Suprapubic skin (tissue), 4 donors: ENCODE measurements around the gene KRTAP10-7. TPM values are rescaled to one million over a fixed set of nuclear protein-coding genes. Genes with fewer than 3 reads are reported as not detected.

Source experiments
- DNase-seq, 2 donors: peaks; one replicate each; pipeline ENCODE4 v3.0.0-alpha.2; 2019; ENCODE audit warnings: low spot score in 2 of 2
- H3K27ac ChIP-seq: fragments of 200-600 bp; sonication (generic); one replicate; pipeline ENCODE4 v1.5.1; 2019
- H3K27me3 ChIP-seq: fragments of 200-600 bp; sonication (generic); one replicate; pipeline ENCODE4 v1.5.1; 2019
- H3K36me3 ChIP-seq: fragments of 200-600 bp; sonication (generic); one replicate; pipeline ENCODE4 v1.5.1; 2019
- H3K4me1 ChIP-seq: fragments of 200-600 bp; sonication (generic); one replicate; pipeline ENCODE4 v1.5.1; 2019
- H3K4me3 ChIP-seq: fragments of 200-600 bp; sonication (generic); one replicate; pipeline ENCODE4 v1.5.1; 2019; ENCODE audit warnings: mild to moderate bottlenecking
- H3K9me3 ChIP-seq: fragments of 200-600 bp; sonication (generic); one replicate; pipeline ENCODE4 v1.5.1; 2019
- CTCF ChIP-seq, 2 donors: fragments of 200-600 bp in 1 of 2; fragments of 450-650 bp in 1 of 2; sonication (generic) in 1 of 2; IDR thresholded peaks; one replicate each; pipeline ENCODE4 v1.5.1; 2016 to 2019; ENCODE audit warnings: antibody characterized with exemption in 2 of 2, mild to moderate bottlenecking in 1 of 2, moderate library complexity in 1 of 2
- EP300 ChIP-seq: sonication (generic); formaldehyde crosslinking; IDR thresholded peaks from one replicate; pipeline ENCODE4 v1.6.1; 2017; ENCODE audit warnings: antibody characterized with exemption
- POLR2A ChIP-seq, 2 donors: fragments of 450-650 bp; IDR thresholded peaks; one replicate each; pipeline ENCODE4 v1.6.1; 2017; ENCODE audit warnings: antibody characterized with exemption in 2 of 2, mild to moderate bottlenecking in 2 of 2, moderate library complexity in 2 of 2
- POLR2AphosphoS5 ChIP-seq, 3 donors: sonication (generic); formaldehyde crosslinking; IDR thresholded peaks; one replicate each; pipeline ENCODE4 v1.6.1; 2017; ENCODE audit warnings: antibody characterized with exemption in 3 of 3
- WGBS: methylation state at CpG from one replicate; pipeline ENCODE4 v1.1.5; 2018; 5-methylcytosine and 5-hydroxymethylcytosine counted together
- total RNA-seq, 4 donors: library from RNA; depleted of rRNA; stranded (reverse); fragments of >200 nt; gene quantifications; one replicate each; pipeline ENCODE4 v1.1.0, GENCODE V29; 2016

KRTAP10-7 gene
- total RNA-seq, 4 donors from 2014 or later: 3.7 to 12.9 (median 4.2) TPM; not detected in 1

- Histone ChIP-seq H3K4me3 (no peak overlapping the region), H3K4me1 (no peaks in the 10 kb centered on the region), H3K36me3 (no peaks in the 10 kb centered on the region), H3K27me3 (peaks cover 11% of the 10 kb centered on the region), H3K27ac (no peak overlapping the region), H3K9me3 (no peaks in the 10 kb centered on the region)
- TF ChIP-seq EP300 (no peak), POLR2AphosphoS5 (IDR thresholded peaks at IDR 0.05) (no peak), CTCF (IDR thresholded peaks at IDR 0.05) (no peak), POLR2A (IDR thresholded peaks at IDR 0.05) (no peak)
- 95% methylated on average over 1 of the region's 1 CpG for WGBS
- no peak for DNase-seq
These were observed 36.3 kb upstream of the KRTAP10-7 start for GRCh38 chr21:44564099-44564498.

GRCh38 chr21:44564886-44565598, 35.4 kb upstream of the KRTAP10-7 start:
- H3K27me3 ChIP-seq: peaks cover 18% of the 10 kb centered on the region
- WGBS: 97% methylated on average over 1 of the region's 1 CpG
- no peak overlapping the region for H3K4me3 ChIP-seq
- H3K9me3 ChIP-seq: no peaks in the 10 kb centered on the region
- no peak for DNase-seq
- no peaks in the 10 kb centered on the region for H3K4me1 ChIP-seq
- TF ChIP-seq POLR2AphosphoS5 (IDR thresholded peaks at IDR 0.05) (no peak), CTCF (IDR thresholded peaks at IDR 0.05) (no peak), POLR2A (IDR thresholded peaks at IDR 0.05) (no peak), EP300 (no peak)
- no peaks in the 10 kb centered on the region for H3K36me3 ChIP-seq
- no peak overlapping the region for H3K27ac ChIP-seq

- TF ChIP-seq POLR2AphosphoS5 (IDR thresholded peaks at IDR 0.05): no peak
- no peak for TF ChIP-seq POLR2A (IDR thresholded peaks at IDR 0.05)
- TF ChIP-seq CTCF (IDR thresholded peaks at IDR 0.05): no peak
- TF ChIP-seq EP300: no peak
- Histone ChIP-seq H3K27me3 (peaks cover 18% of the 10 kb centered on the region), H3K4me1 (no peaks in the 10 kb centered on the region), H3K27ac (no peak overlapping the region), H3K36me3 (no peaks in the 10 kb centered on the region), H3K4me3 (no peak overlapping the region), H3K9me3 (no peaks in the 10 kb centered on the region)
- WGBS: 54% methylated on average over 1 of the region's 1 CpG
- no peak for DNase-seq
These were observed 34.0 kb upstream of the KRTAP10-7 start for GRCh38 chr21:44566403-44566802.

- TF ChIP-seq POLR2A (IDR thresholded peaks at IDR 0.05) (no peak), POLR2AphosphoS5 (IDR thresholded peaks at IDR 0.05) (no peak)
- Histone ChIP-seq H3K4me1 (no peaks in the 10 kb centered on the region), H3K27me3 (peaks cover 18% of the 10 kb centered on the region), H3K27ac (no peak overlapping the region), H3K36me3 (no peaks in the 10 kb centered on the region), H3K9me3 (no peaks in the 10 kb centered on the region), H3K4me3 (no peak overlapping the region)
- no peak for DNase-seq
- 92% methylated on average over 18 of the region's 18 CpGs for WGBS
These were observed 32.8 kb upstream of the KRTAP10-7 start for GRCh38 chr21:44567481-44568171.

GRCh38 chr21:44568261-44568660, 32.1 kb upstream of the KRTAP10-7 start:
- Histone ChIP-seq H3K27ac (no peak overlapping the region), H3K4me3 (no peak overlapping the region), H3K27me3 (peaks cover 21% of the 10 kb centered on the region), H3K4me1 (no peaks in the 10 kb centered on the region), H3K9me3 (no peaks in the 10 kb centered on the region), H3K36me3 (no peaks in the 10 kb centered on the region)
- WGBS: 88% methylated on average over 5 of the region's 12 CpGs
- DNase-seq: no peak
- TF ChIP-seq CTCF (IDR thresholded peaks at IDR 0.05) (no peak), EP300 (no peak), POLR2A (IDR thresholded peaks at IDR 0.05) (no peak), POLR2AphosphoS5 (IDR thresholded peaks at IDR 0.05) (no peak)
